COLO829 (cell line): ENCODE measurements around the gene HACD2.

ENCODE experiments used
- DNase-seq: peaks from one replicate; pipeline ENCODE4 v3.0.0; 2012; ENCODE audit warnings: low spot score

The HACD2 gene

DNA sequence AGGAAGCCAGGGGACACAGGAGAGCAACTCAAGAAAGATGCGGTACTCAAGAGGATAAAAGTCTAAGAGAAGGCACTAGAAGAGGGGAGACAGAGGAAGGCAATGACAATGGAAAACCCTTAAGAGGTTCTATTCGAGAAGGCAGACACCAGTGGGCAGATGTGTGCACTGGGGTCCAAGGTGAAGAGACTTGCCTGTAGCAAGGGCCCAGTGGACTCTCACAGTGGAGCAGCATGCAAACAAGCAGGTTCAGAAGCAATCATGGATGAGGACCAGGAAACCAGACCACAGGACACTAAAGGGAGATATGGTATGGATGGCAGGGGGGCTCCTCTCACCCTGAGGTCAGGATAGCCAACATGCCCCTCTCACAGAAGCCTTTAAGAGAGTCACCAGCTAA lies 138.6 kb downstream of the HACD2 start:
- DNase-seq = no peak

- no peak for DNase-seq
These were observed 139.2 kb downstream of the HACD2 start for GRCh38 chr3:123445702-123446101.

- no peak for DNase-seq
These were observed 140.1 kb downstream of the HACD2 start for GRCh38 chr3:123444744-123445143.

DNA sequence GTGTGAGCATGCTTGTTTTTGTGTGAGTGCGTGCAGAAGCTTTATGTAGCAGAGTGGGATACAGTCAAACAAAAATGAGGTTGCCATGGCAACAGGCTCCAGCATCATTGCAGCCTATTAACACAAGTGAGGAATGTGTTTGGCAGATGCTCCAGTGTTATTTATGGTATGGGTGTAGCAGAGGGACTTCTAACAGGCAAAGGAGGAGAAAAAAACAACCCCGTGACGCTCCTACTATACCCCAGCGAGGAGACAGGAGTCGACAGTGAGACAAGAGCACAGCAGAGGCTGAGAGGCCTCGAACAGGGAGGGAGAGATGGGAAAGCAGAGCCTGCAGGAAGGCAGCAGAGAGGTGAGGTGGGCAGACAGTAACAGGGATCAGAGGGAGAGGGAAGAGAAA lies 140.8 kb downstream of the HACD2 start:
- no peak for DNase-seq

- no peak for DNase-seq
These were observed 141.9 kb downstream of the HACD2 start for GRCh38 chr3:123442908-123443307.

GRCh38 chr3:123442125-123442524 lies 142.7 kb downstream of the HACD2 start:
- no peak for DNase-seq
